ENCODE data around the gene FRAS1. TPM values are rescaled to one million over a fixed set of nuclear protein-coding genes. Genes with fewer than 3 reads are reported as not detected.

Gene FRAS1
- total RNA-seq, 8 experiments from 2014 or later, result 0.59 to 28.6 (median 5.4) TPM

DNA sequence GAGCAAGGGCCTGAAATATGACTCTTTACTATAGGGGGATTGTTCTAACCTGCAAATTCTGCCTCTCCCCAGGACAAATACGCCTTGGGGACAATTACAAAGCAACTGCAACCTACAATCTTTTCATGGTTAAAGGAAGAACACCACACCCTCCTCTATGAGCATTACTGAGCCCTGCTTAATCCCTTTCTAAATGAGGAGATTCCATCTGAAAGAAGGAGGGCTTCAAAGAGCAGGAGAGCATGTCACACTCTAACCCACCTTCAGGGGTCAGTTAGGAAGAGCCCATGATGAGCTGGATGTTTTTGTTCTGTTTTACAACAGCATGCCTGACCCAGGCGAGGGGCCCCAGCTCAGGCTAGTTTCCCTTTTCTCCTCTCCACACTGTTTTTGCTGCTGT lies 360.5 kb downstream of the FRAS1 start:
- peak in 3 of 8 experiments; percentile 42 to 79 (median 48) for ATAC-seq (replicated peaks in 6 of 8)
- in situ Hi-C loops (cut with MboI; ENCODE audit: low pct_unique_long_range_greater_than_20kb in 2 of 9, low sequenced_read_pairs in 9 of 9, unreplicated experiment in 9 of 9), result no loop called here
- H3K4me3 ChIP-seq, result no peak overlapping the region
- WGBS, 10 experiments, result 78 to 100% (median 84%) methylated on average over 1 to 2 of the region's 2 CpGs; no CpG with 5 or more reads in 4 of the 10 experiments
- H3K27ac ChIP-seq, result no peak overlapping the region
- peaks cover 0 to 2% of the 10 kb centered on the region in 2 donors for H3K4me1 ChIP-seq (replicated peaks in 1 of 2)

DNA sequence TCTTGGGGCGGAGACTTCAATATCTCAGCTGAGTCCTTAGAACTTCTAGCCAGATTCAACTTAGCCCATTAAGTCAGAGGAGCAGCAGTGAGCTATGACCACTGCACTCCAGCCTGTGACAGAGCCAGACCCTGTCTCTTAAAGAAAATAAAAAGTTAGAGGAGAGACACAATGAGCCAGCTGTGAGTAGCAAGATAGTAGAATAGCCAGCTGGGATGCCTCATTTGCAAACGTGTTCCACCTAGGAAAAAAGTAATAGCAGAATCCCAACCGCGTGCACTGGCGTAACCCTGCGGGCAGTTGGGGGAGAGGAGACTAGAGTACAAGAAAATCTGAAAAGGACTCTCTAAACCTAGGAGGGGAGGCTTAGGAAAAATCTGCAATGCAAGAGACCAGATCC lies 361.3 kb downstream of the FRAS1 start:
- in situ Hi-C loops (cut with MboI; ENCODE audit: low pct_unique_long_range_greater_than_20kb in 2 of 9, low sequenced_read_pairs in 9 of 9, unreplicated experiment in 9 of 9), result no loop called here
- Histone ChIP-seq H3K4me1 (replicated peaks in 1 of 2) (peaks cover 0 to 3% of the 10 kb centered on the region in 2 donors), H3K27ac (no peak overlapping the region), H3K4me3 (no peak overlapping the region)
- WGBS, 10 experiments, result 20 to 100% (median 78%) methylated on average over 1 to 6 of the region's 6 CpGs; no CpG with 5 or more reads in 3 of the 10 experiments
- peak in 1 of 8 experiments; percentile 32 for ATAC-seq (replicated peaks in 6 of 8)

DNA sequence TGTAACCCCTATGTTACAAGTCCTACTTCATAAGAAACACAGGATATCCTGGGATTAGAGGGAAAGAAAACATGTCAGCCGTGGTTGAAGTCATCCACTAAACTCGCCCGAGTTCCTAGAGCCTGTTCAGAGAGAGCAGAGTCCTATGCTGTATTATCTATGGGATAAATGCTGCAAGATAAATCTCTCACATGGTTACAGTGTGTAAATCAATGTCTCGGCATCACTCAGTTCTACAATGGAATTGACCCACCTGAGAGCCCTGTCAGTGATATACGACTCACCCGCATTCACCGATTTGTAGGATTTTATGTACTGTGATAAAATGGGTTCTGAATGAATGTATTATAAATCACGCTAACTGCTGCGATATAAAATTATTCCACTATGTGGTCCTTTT lies 366.7 kb downstream of the FRAS1 start:
- 60 to 88% (median 80%) methylated on average over 1 to 9 of the region's 9 CpGs; no CpG with 5 or more reads in 1 of the 10 experiments for WGBS, 10 experiments
- ATAC-seq (replicated peaks in 6 of 8), result peak in 5 of 8 experiments; percentile 39 to 80 (median 67)
- in situ Hi-C loops (cut with MboI; ENCODE audit: low pct_unique_long_range_greater_than_20kb in 2 of 9, low sequenced_read_pairs in 9 of 9, unreplicated experiment in 9 of 9), result no loop called here
- Histone ChIP-seq H3K27ac (no peak overlapping the region), H3K4me1 (replicated peaks in 1 of 2) (peaks cover 0 to 6% of the 10 kb centered on the region in 2 donors), H3K4me3 (no peak overlapping the region)

- in situ Hi-C loops (cut with MboI; ENCODE audit: low pct_unique_long_range_greater_than_20kb in 2 of 9, low sequenced_read_pairs in 9 of 9, unreplicated experiment in 9 of 9), result no loop called here
- H3K4me3 ChIP-seq, result no peak overlapping the region
- no peak overlapping the region for H3K27ac ChIP-seq
- H3K4me1 ChIP-seq (replicated peaks in 1 of 2), result peaks cover 0 to 6% of the 10 kb centered on the region in 2 donors
- no peak for ATAC-seq (replicated peaks in 6 of 8)
These were observed 367.3 kb downstream of the FRAS1 start for GRCh38 chr4:78424461-78424860.

DNA sequence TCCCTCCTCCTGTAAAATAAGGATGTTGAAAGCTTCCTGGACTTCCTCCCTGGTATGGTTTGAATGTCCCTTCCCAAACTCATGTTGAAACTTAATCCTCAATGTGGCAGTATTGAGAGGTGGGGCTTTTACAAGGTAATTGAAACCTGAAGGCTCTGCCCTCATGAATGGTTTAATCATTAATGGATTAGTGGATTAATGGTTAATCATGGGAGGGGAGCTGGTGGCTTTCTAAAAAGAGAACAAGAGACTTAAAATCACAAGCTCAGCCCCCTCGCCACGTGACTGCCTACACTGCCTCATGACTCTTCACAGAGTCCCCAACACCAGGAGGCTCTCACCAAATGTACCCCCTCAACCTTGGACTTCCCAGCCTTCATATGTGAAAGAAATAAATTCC lies 369.8 kb downstream of the FRAS1 start:
- in situ Hi-C loops (cut with MboI; ENCODE audit: low pct_unique_long_range_greater_than_20kb in 2 of 9, low sequenced_read_pairs in 9 of 9, unreplicated experiment in 9 of 9), result no loop called here
- 40 to 100% (median 70%) methylated on average over 2 of the region's 2 CpGs; no CpG with 5 or more reads in 5 of the 10 experiments for WGBS, 10 experiments
- no peak overlapping the region for H3K27ac ChIP-seq
- no peak overlapping the region for H3K4me3 ChIP-seq
- H3K4me1 ChIP-seq (replicated peaks in 1 of 2), result peaks cover 0 to 6% of the 10 kb centered on the region in 2 donors
- no peak for ATAC-seq (replicated peaks in 6 of 8)

DNA sequence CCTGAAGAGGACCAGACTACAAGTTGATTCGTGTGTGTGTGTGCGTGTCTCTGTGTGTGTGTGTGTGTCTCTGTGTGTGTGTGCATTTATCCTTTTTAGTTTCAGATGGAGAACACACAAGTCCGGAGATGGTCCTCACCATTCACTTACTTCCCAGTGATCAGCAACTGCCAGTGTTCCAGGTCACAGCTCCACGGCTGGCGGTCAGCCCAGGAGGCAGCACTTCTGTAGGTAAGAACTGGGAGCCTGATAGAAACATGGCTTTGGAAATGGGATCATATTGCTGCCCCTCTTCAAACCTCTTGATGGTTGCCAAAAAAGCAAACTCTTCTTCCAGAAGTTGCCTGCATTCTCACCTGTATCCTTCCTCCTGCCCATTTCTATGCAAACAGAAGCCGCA lies 371.9 kb downstream of the FRAS1 start:
- WGBS, 10 experiments, result 70 to 100% (median 96%) methylated on average over 1 to 4 of the region's 6 CpGs; no CpG with 5 or more reads in 1 of the 10 experiments

DNA sequence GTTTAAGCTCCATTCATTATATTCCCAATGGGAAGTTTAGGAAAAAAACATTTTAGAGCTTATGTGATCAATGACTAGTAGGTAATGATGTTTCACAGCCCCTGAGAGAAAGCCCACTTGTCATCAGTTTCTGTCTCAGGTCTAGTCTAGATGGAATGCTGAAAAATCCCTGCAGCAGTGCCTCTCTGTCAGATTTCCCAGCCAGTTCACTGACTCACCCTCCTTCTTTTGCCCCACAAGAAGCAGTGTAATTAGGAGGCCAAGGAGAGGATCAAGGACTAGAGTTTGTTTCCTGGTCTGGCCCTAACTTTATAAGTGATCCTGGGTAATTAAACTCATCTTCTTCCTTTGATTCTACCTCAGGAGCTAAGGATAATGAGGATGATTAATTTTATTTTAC lies 375.8 kb downstream of the FRAS1 start:
- in situ Hi-C loops (cut with MboI; ENCODE audit: low pct_unique_long_range_greater_than_20kb in 2 of 9, low sequenced_read_pairs in 9 of 9, unreplicated experiment in 9 of 9), result no loop called here
- no peaks in the 10 kb centered on the region for H3K4me1 ChIP-seq (replicated peaks in 1 of 2)
- no peak overlapping the region for H3K4me3 ChIP-seq
- H3K27ac ChIP-seq, result no peak overlapping the region
- peak in 1 of 8 experiments; percentile 41 for ATAC-seq (replicated peaks in 6 of 8)

More for the DNA sequence above, 371.9 kb downstream of the FRAS1 start:
- H3K27ac ChIP-seq, result no peak overlapping the region
- H3K4me3 ChIP-seq, result no peak overlapping the region
- H3K4me1 ChIP-seq (replicated peaks in 1 of 2), result no peaks in the 10 kb centered on the region
- ATAC-seq (replicated peaks in 6 of 8), result no peak
- in situ Hi-C loops (cut with MboI; ENCODE audit: low pct_unique_long_range_greater_than_20kb in 2 of 9, low sequenced_read_pairs in 9 of 9, unreplicated experiment in 9 of 9), result no loop called here

DNA sequence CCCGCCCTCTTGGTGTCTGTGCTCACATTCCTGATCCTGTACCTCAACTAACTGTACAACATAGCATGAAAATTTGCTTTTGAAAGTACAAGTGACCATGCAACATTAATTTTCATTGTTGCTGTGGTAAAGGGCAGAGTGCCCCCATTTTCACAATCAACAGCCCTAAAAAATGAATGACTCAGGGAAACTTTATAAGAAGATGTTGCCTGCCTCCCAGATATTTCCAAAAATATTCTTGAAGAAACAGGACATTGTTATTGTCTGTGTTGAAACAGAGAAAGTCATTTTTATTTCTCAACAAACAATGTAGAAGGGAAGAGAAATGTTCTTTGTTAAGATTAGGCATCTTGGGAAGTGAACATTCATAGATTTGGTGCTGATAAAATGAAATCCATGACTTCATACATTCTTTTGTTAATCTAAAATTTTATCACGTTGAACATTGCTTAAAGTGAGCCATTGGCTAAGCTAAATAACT lies 380.5 kb downstream of the FRAS1 start:
- 29 to 100% (median 82%) methylated on average over 1 to 2 of the region's 2 CpGs for WGBS, 10 experiments
- ATAC-seq (replicated peaks in 6 of 8), result no peak
- Histone ChIP-seq H3K27ac (no peak overlapping the region), H3K4me1 (replicated peaks in 1 of 2) (peaks cover 0 to 16% of the 10 kb centered on the region in 2 donors), H3K4me3 (no peak overlapping the region)
- in situ Hi-C loops (cut with MboI; ENCODE audit: low pct_unique_long_range_greater_than_20kb in 2 of 9, low sequenced_read_pairs in 9 of 9, unreplicated experiment in 9 of 9), result no loop called here

DNA sequence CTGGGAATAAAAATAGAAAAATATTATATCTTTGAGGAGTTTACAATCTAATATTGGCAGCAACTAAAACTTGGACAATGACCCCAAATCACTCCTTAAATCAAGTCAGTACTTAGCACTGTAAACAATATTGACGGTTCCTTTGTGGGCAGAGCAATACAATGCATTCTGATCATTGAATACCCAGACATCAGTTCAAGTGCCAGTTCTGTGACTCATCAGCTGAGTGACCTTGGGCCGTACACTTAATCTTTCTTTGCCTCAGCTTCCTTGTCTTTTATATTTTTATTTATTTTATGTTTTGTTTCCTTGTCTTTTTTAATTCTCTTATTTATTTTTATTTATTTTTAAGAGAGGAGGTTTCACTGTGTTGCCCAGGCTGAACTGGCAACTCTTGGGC lies 382.2 kb downstream of the FRAS1 start:
- H3K4me3 ChIP-seq, result no peak overlapping the region
- in situ Hi-C loops (cut with MboI; ENCODE audit: low pct_unique_long_range_greater_than_20kb in 2 of 9, low sequenced_read_pairs in 9 of 9, unreplicated experiment in 9 of 9), result no loop called here
- peaks cover 0 to 16% of the 10 kb centered on the region in 2 donors for H3K4me1 ChIP-seq (replicated peaks in 1 of 2)
- 6 to 100% (median 90%) methylated on average over 1 to 2 of the region's 2 CpGs for WGBS, 10 experiments
- ATAC-seq (replicated peaks in 6 of 8), result no peak
- no peak overlapping the region for H3K27ac ChIP-seq

DNA sequence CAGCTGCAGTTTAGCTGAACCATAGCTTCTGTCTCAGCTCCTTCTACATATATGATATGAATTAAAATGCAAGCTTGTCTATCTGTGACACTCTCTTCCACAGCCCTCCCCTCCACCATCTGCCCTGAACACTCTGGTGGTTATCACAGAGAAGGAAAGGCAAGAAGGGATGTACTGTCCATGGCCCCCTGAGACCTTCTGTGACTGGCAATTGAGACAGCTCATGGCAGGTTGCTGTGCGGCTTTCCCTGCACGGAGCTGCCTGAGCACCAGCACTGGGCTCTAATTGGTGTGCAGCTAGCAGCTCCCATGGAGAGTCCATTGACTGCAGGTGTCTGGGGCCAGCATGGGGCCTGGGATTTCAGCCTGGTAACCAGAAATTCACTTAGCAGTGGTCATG lies 384.6 kb downstream of the FRAS1 start:
- Histone ChIP-seq H3K27ac (no peak overlapping the region), H3K4me1 (replicated peaks in 1 of 2) (peaks cover 0 to 16% of the 10 kb centered on the region in 2 donors), H3K4me3 (no peak overlapping the region)
- in situ Hi-C loops (cut with MboI; ENCODE audit: low pct_unique_long_range_greater_than_20kb in 2 of 9, low sequenced_read_pairs in 9 of 9, unreplicated experiment in 9 of 9), result no loop called here
- ATAC-seq (replicated peaks in 6 of 8), result peak in 2 of 8 experiments; percentile 61 to 67
- WGBS, 10 experiments, result 20 to 100% (median 71%) methylated on average over 2 of the region's 2 CpGs; no CpG with 5 or more reads in 6 of the 10 experiments

DNA sequence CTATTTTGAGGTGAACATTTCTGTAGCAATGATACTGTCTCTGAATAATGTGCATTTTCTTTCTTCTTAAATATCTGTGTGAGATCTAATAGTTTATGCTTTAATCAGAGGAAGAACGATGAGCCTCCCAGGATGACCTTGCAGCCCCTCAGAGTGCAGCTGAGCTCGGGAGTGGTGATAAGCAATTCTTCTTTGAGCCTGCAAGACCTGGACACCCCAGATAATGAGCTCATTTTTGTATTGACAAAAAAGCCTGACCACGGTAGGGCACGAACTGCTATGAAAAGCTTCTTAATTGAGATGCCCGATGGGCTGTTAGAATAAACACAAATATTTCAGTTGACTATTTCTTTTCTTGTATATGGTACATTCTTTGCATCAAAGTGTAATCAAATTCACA lies 389.5 kb downstream of the FRAS1 start:
- ATAC-seq (replicated peaks in 6 of 8), result no peak
- Histone ChIP-seq H3K27ac (no peak overlapping the region), H3K4me1 (replicated peaks in 1 of 2) (peaks cover 0 to 11% of the 10 kb centered on the region in 2 donors), H3K4me3 (no peak overlapping the region)
- WGBS, 10 experiments, result 51 to 100% (median 79%) methylated on average over 1 to 5 of the region's 5 CpGs; no CpG with 5 or more reads in 2 of the 10 experiments
- in situ Hi-C loops (cut with MboI; ENCODE audit: low pct_unique_long_range_greater_than_20kb in 2 of 9, low sequenced_read_pairs in 9 of 9, unreplicated experiment in 9 of 9), result no loop called here

DNA sequence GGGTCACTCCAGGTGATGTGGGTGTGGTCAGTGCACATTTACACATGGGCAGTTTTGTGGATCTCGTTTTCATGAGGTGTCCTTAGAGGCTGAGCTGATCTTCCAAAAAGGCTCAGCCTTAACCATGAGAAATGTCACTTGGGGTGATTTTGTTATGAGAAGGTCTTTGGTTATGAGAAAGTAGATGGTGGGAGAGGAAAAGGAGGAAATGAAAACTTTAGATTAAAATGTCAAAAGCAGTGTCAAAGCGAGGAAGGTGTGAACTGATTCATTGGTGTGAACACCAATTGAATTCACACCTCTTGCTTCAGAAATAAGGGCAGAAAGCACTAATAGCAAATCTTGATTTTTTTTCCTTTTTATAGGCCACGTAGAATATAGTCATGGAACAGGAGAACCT lies 394.3 kb downstream of the FRAS1 start:
- in situ Hi-C loops (cut with MboI; ENCODE audit: low pct_unique_long_range_greater_than_20kb in 2 of 9, low sequenced_read_pairs in 9 of 9, unreplicated experiment in 9 of 9), result no loop called here
- no peak for ATAC-seq (replicated peaks in 6 of 8)
- WGBS, 10 experiments, result 0 to 100% (median 59%) methylated on average over 1 to 3 of the region's 3 CpGs
- Histone ChIP-seq H3K27ac (no peak overlapping the region), H3K4me1 (replicated peaks in 1 of 2) (peaks cover 0 to 7% of the 10 kb centered on the region in 2 donors), H3K4me3 (no peak overlapping the region)

DNA sequence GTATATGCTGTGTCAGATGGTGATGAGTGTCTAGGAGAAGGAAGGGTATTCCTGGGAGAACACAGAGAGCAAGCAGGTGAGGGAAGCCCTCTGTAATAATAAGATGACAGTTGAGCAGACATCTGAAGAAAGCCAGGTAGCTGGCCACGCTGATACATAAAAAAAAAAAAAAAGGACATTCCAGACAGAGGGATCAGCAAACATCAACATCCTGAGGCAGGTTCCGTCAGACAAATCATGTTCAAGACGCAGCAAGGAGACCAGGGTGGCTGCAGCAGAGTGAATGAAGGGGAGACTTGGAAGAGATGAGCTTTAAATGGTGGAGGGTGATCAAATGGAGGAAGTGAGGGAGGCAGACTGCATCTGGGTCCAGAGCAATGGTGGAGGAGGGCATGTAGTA lies 396.9 kb downstream of the FRAS1 start:
- 53 to 100% (median 87%) methylated on average over 1 to 3 of the region's 3 CpGs; no CpG with 5 or more reads in 1 of the 10 experiments for WGBS, 10 experiments
- Histone ChIP-seq H3K4me3 (no peak overlapping the region), H3K27ac (no peak overlapping the region), H3K4me1 (replicated peaks in 1 of 2) (peaks cover 0 to 7% of the 10 kb centered on the region in 2 donors)
- in situ Hi-C loops (cut with MboI; ENCODE audit: low pct_unique_long_range_greater_than_20kb in 2 of 9, low sequenced_read_pairs in 9 of 9, unreplicated experiment in 9 of 9), result no loop called here
- no peak for ATAC-seq (replicated peaks in 6 of 8)

- 42 to 100% (median 83%) methylated on average over 1 to 2 of the region's 3 CpGs; no CpG with 5 or more reads in 4 of the 10 experiments for WGBS, 10 experiments
- Histone ChIP-seq H3K4me3 (no peak overlapping the region), H3K4me1 (replicated peaks in 1 of 2) (no peaks in the 10 kb centered on the region), H3K27ac (no peak overlapping the region)
- in situ Hi-C loops (cut with MboI; ENCODE audit: low pct_unique_long_range_greater_than_20kb in 2 of 9, low sequenced_read_pairs in 9 of 9, unreplicated experiment in 9 of 9), result no loop called here
- ATAC-seq (replicated peaks in 6 of 8), result peak in 1 of 8 experiments; percentile 13
These were observed 400.6 kb downstream of the FRAS1 start for GRCh38 chr4:78457751-78458150.
